ENCODE results near the gene FKBP4. TPM values are rescaled to one million over a fixed set of nuclear protein-coding genes. Genes with fewer than 3 reads are reported as not detected.

The FKBP4 gene
- total and polyA plus RNA-seq, 2 donors (not counting 3 experiments of a cell fraction or from before 2014, with no cell fraction given): 31.0 to 85.6 TPM

DNA sequence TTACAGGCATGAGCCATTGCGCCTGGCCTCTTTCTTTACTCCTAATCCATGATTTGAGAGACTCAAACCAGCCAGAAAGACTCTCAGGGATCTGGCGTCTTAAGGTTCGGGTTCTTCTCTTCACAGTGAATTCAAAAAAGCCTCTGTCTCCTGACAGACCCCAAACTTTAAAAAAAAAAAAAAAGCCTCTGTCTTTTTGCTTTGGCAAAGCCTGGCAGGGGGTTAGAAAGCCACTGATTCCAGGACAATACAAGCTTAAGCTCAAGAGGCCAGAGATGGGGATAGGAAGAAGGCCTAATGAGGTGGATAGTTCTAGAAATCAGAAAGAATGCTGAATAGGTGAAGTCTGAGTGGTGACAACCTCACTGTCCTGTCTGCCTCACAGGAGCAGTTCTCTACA, 31.3 kb downstream of the FKBP4 start:
- dilution Hi-C loops (cut with MboI; ENCODE audit: extremely low pct_ligation_motif_present, low sequenced_read_pairs): no loop called here

More for the DNA sequence above, 31.3 kb downstream of the FKBP4 start:
- no peaks in the 10 kb centered on the region for H3K9me3 ChIP-seq (replicated peaks; ENCODE audit: control insufficient read depth, insufficient read depth, low read length)
- POLR2A ChIA-PET: no interaction called here
- FAIRE-seq (no peak), DNase-seq (ENCODE audit: low read depth, low spot score) (no peak)
- no peak overlapping the region for H2AFZ ChIP-seq (ENCODE audit: low read depth, low read length)
- CTCF ChIA-PET: no interaction called here
- no peaks in the 10 kb centered on the region for H3K9me1 ChIP-seq (replicated peaks; ENCODE audit: control insufficient read depth, extremely low read depth, insufficient read depth, low read length)
- TF ChIP-seq POLR2A (IDR thresholded peaks at IDR 0.05; ENCODE audit: low read depth, low read length) (no peak), JUN (IDR thresholded peaks at IDR 0.05; ENCODE audit: borderline replicate concordance, insufficient read depth, insufficient read length, low read depth) (no peak), POLR2AphosphoS5 (IDR thresholded peaks at IDR 0.05; ENCODE audit: insufficient read depth, low read depth, low read length) (no peak), MYC (IDR thresholded peaks at IDR 0.05; ENCODE audit: low read depth, low read length) (no peak), EZH2 (IDR thresholded peaks at IDR 0.05; ENCODE audit: borderline replicate concordance, low read depth, low read length, severe bottlenecking) (no peak), FOS (IDR thresholded peaks at IDR 0.05; ENCODE audit: borderline replicate concordance, insufficient read depth, low read length) (no peak)
- TF ChIP-seq, protein P1, sequence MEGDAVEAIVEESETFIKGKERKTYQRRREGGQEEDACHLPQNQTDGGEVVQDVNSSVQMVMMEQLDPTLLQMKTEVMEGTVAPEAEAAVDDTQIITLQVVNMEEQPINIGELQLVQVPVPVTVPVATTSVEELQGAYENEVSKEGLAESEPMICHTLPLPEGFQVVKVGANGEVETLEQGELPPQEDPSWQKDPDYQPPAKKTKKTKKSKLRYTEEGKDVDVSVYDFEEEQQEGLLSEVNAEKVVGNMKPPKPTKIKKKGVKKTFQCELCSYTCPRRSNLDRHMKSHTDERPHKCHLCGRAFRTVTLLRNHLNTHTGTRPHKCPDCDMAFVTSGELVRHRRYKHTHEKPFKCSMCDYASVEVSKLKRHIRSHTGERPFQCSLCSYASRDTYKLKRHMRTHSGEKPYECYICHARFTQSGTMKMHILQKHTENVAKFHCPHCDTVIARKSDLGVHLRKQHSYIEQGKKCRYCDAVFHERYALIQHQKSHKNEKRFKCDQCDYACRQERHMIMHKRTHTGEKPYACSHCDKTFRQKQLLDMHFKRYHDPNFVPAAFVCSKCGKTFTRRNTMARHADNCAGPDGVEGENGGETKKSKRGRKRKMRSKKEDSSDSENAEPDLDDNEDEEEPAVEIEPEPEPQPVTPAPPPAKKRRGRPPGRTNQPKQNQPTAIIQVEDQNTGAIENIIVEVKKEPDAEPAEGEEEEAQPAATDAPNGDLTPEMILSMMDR (IDR thresholded peaks at IDR 0.05; ENCODE audit: extremely low read depth in 1 of 2, insufficient read depth in 1 of 2, low read depth in 1 of 2, low read length in 2 of 2): no peak
- TF ChIP-seq, protein P2, sequence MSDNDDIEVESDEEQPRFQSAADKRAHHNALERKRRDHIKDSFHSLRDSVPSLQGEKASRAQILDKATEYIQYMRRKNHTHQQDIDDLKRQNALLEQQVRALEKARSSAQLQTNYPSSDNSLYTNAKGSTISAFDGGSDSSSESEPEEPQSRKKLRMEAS (IDR thresholded peaks at IDR 0.05; ENCODE audit: insufficient read depth, insufficient read length): no peak
- no peak overlapping the region for H3K4me2 ChIP-seq (ENCODE audit: insufficient read depth, low read length)
- no TSS peak for BruUV-seq (replicated peaks)
- H4K20me1 ChIP-seq (replicated peaks; ENCODE audit: control insufficient read depth, extremely low read depth, insufficient read depth, low read length): no peaks in the 10 kb centered on the region
- H3K27ac ChIP-seq (ENCODE audit: insufficient read depth, low read depth, low read length): no peak overlapping the region
- H3K27me3 ChIP-seq (ENCODE audit: control insufficient read depth in 2 of 2, insufficient read depth in 2 of 2, low read length in 2 of 2): no peaks in the 10 kb centered on the region
- H3K36me3 ChIP-seq (ENCODE audit: control insufficient read depth in 2 of 2, extremely low read depth in 1 of 2, insufficient read depth in 2 of 2, low read length in 2 of 2): peaks cover 15 to 42% of the 10 kb centered on the region in 2 experiments
- H3K4me3 ChIP-seq (replicated peaks in 1 of 3; ENCODE audit: insufficient read depth in 1 of 3, low read depth in 1 of 3, low read length in 3 of 3): no peak overlapping the region
- H3K4me1 ChIP-seq (ENCODE audit: control insufficient read depth, extremely low read depth, insufficient read depth, low read length): no peaks in the 10 kb centered on the region
- H3K79me2 ChIP-seq (ENCODE audit: control insufficient read depth, insufficient read depth, low read length): no peaks in the 10 kb centered on the region
- no peak overlapping the region for H3K9ac ChIP-seq (replicated peaks; ENCODE audit: extremely low read depth, insufficient read depth, low read length)
- intact Hi-C loops (cut with micrococcal nuclease): no loop called here
